ENCODE data around the gene GYS1. TPM values are rescaled to one million over a fixed set of nuclear protein-coding genes. Genes with fewer than 3 reads are reported as not detected.

The GYS1 gene
- total and polyA plus RNA-seq, 10 of the 15 experiments (the other 5 are each of a cell fraction or from before 2014, with no cell fraction given), result 3.7 to 62.0 (median 37.3) TPM

DNA sequence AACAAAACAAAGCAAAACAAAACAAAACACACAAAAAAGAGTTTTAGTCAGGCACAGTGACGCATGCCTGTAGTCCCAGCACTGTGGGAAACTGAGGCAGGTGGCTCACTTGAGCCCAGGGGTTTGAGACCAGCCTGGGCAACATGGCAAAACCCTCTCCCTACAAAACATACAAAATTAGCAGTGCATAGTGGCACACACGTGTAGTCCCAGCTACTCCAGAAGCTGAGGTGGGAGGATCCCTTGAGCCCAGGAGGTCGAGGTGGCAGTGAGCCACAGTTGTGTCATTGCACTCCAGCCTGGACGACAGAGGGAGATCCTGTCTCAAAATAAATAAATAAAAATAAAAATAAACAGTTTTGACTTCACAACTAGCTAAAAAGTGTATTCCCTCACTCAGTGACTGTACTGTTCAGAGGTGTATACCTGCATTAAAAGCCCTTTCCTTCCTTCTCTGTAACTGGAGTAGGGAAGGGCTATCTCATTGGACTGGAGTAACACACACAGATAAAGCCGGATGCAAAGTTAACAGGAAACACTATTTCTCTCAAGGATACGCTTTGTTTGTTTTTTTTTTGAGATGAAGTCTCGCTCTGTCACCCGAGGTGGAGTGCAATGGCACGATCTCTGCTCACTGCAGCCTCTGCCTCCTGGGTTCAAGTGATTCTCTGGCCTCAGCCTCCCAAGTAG is 42.1 kb downstream of the GYS1 start:
- RAD21 ChIA-PET (ENCODE audit: unreplicated experiment), result interaction anchor here (0.7 kb wide), 1 partner anchor 617 kb away, joined by 3 read pairs; no protein-coding TSS in a partner anchor
- in situ Hi-C loops (cut with MboI) (no loop called here), intact Hi-C loops (cut with micrococcal nuclease; ENCODE audit: unreplicated experiment) (no loop called here)
- Histone ChIP-seq H3K27ac (ENCODE audit: control insufficient read depth, insufficient read depth) (no peak overlapping the region), H3K4me3 (no peak overlapping the region), H4K20me1 (ENCODE audit: control insufficient read depth, insufficient read depth) (no peaks in the 10 kb centered on the region), H3K4me1 (ENCODE audit: control insufficient read depth, insufficient read depth, low read length) (peaks cover 5% of the 10 kb centered on the region; the same call in 1 of the 2 replicates), H2AFZ (ENCODE audit: control insufficient read depth, low read depth, low read length) (no peak overlapping the region), H3K79me2 (ENCODE audit: control insufficient read depth, insufficient read depth, low read length) (peaks cover 13% of the 10 kb centered on the region), H3K9me3 (replicated peaks; ENCODE audit: control insufficient read depth, insufficient read depth, low read length) (peaks cover 10% of the 10 kb centered on the region; the same call in 1 of the 3 replicates), H3K9ac (ENCODE audit: control insufficient read depth, insufficient read depth, low read length) (no peak overlapping the region), H3K36me3 (ENCODE audit: control insufficient read depth in 2 of 2, insufficient read depth in 2 of 2, low read length in 1 of 2) (no peaks in the 10 kb centered on the region), H3K27me3 (replicated peaks in 1 of 2; ENCODE audit: control insufficient read depth in 2 of 2, insufficient read depth in 2 of 2, low read length in 1 of 2) (no peaks in the 10 kb centered on the region), H3K4me2 (ENCODE audit: control insufficient read depth, insufficient read depth) (no peak overlapping the region)
- FAIRE-seq, result no peak
- POLR2A ChIA-PET, result interaction anchor here (0.5 to 2.1 kb wide), 3 partner anchors 11 to 49 kb away, joined by 3 to 5 read pairs (median 4); partner anchors contain the start of genes GYS1 and RUVBL2
- no peak for ATAC-seq
- TF ChIP-seq, protein P1, sequence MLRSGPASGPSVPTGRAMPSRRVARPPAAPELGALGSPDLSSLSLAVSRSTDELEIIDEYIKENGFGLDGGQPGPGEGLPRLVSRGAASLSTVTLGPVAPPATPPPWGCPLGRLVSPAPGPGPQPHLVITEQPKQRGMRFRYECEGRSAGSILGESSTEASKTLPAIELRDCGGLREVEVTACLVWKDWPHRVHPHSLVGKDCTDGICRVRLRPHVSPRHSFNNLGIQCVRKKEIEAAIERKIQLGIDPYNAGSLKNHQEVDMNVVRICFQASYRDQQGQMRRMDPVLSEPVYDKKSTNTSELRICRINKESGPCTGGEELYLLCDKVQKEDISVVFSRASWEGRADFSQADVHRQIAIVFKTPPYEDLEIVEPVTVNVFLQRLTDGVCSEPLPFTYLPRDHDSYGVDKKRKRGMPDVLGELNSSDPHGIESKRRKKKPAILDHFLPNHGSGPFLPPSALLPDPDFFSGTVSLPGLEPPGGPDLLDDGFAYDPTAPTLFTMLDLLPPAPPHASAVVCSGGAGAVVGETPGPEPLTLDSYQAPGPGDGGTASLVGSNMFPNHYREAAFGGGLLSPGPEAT (IDR thresholded peaks at IDR 0.05; ENCODE audit: low read depth), result no peak
- TF ChIP-seq CBFB (IDR thresholded peaks at IDR 0.05; ENCODE audit: low read depth), result no peak
- no peak for TF ChIP-seq SMAD1 (IDR thresholded peaks at IDR 0.05; ENCODE audit: low read depth, partially characterized antibody)
- TF ChIP-seq ZNF384 (IDR thresholded peaks at IDR 0.05; ENCODE audit: borderline replicate concordance, low read depth, low read length), result no peak
- no peak for TF ChIP-seq FOXM1 (IDR thresholded peaks at IDR 0.05; ENCODE audit: low read depth, low read length)
- no peak for TF ChIP-seq ETV6 (conservative IDR thresholded peaks at IDR 0.05 in 1 of 2, IDR thresholded peaks at IDR 0.05 in 1 of 2; ENCODE audit: borderline replicate concordance in 1 of 2, low read depth in 1 of 2)
- no peak for TF ChIP-seq SMC3 (IDR thresholded peaks at IDR 0.05; ENCODE audit: borderline replicate concordance, low read length)
- TF ChIP-seq GABPA (IDR thresholded peaks at IDR 0.05; ENCODE audit: low read depth), result no peak
- TF ChIP-seq SREBF1 (IDR thresholded peaks at IDR 0.05; ENCODE audit: low read length), result no peak
- TF ChIP-seq MYB (IDR thresholded peaks at IDR 0.05; ENCODE audit: borderline replicate concordance, low read depth, low read length), result no peak
- TF ChIP-seq POLR2A (IDR thresholded peaks at IDR 0.05; ENCODE audit: low read depth, low read length), result no peak
- TF ChIP-seq, protein P2, sequence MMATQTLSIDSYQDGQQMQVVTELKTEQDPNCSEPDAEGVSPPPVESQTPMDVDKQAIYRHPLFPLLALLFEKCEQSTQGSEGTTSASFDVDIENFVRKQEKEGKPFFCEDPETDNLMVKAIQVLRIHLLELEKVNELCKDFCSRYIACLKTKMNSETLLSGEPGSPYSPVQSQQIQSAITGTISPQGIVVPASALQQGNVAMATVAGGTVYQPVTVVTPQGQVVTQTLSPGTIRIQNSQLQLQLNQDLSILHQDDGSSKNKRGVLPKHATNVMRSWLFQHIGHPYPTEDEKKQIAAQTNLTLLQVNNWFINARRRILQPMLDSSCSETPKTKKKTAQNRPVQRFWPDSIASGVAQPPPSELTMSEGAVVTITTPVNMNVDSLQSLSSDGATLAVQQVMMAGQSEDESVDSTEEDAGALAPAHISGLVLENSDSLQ (IDR thresholded peaks at IDR 0.05), result no peak
- TF ChIP-seq ZNF274 (IDR thresholded peaks at IDR 0.05; ENCODE audit: insufficient read depth, insufficient read length), result no peak
- no peak for TF ChIP-seq IRF4 (IDR thresholded peaks at IDR 0.05; ENCODE audit: low read depth, low read length)
- TF ChIP-seq POU2F2 (IDR thresholded peaks at IDR 0.05; ENCODE audit: borderline replicate concordance, low read depth, low read length), result no peak
- TF ChIP-seq SREBF2 (IDR thresholded peaks at IDR 0.05; ENCODE audit: low read length), result no peak
- TF ChIP-seq CEBPB (IDR thresholded peaks at IDR 0.05; ENCODE audit: borderline replicate concordance in 1 of 2, low read depth in 2 of 2, low read length in 2 of 2), result no peak
- no peak for TF ChIP-seq RAD51 (IDR thresholded peaks at IDR 0.05)
- BruUV-seq (replicated peaks), result no TSS peak
- 53% methylated on average over 9 of the region's 9 CpGs for WGBS (ENCODE audit: insufficient coverage, insufficient replicate concordance, low lambda C conversion rate, missing lambda C conversion rate)
- no peak for DNase-seq (ENCODE audit: low read depth, low spot score)
- SMC1A ChIA-PET (ENCODE audit: uncharacterized antibody, unreplicated experiment), result interaction anchor here (1.0 to 1.3 kb wide), 2 partner anchors 18 to 93 kb away, joined by 3 to 4 read pairs; no protein-coding TSS in a partner anchor
- CTCF ChIA-PET, result interaction anchor here (1.1 to 2.5 kb wide), 3 partner anchors 19 to 108 kb away, joined by 3 to 8 read pairs (median 5); partner anchors contain the start of genes GYS1 and RUVBL2

Measured in GM12878 (cell line).